HCT116 (cell line): ENCODE results near the gene TNFAIP3.

Source experiments
- CBX3 ChIP-seq: IDR thresholded peaks from 2 replicates; pipeline ENCODE4 v1.6.1; 2012; ENCODE audit warnings: low read depth
- EZH2 ChIP-seq: fragments of 200-600 bp; sonication (generic); IDR thresholded peaks from 2 replicates; pipeline ENCODE4 v1.6.1; 2017; ENCODE audit warnings: antibody characterized with exemption, mixed run types
- EZH2phosphoT487 ChIP-seq: fragments of 200-600 bp; IDR thresholded peaks from 2 replicates; pipeline ENCODE4 v1.6.1; 2018; ENCODE audit warnings: antibody characterized with exemption, borderline replicate concordance
- POLR2A ChIP-seq: IDR thresholded peaks from 2 replicates; pipeline ENCODE4 v1.7.0; 2011; ENCODE audit warnings: borderline replicate concordance; ENCODE audit not compliant: insufficient read depth, insufficient read length; ENCODE audit errors: extremely low read depth
- POLR2AphosphoS5 ChIP-seq: IDR thresholded peaks from 2 replicates; pipeline ENCODE4 v1.6.1; 2011; ENCODE audit warnings: mild to moderate bottlenecking, low read depth, low read length, moderate library complexity
- SIN3A ChIP-seq: IDR thresholded peaks from 2 replicates; pipeline ENCODE4 v1.6.1; 2012; ENCODE audit warnings: low read depth
- SRF ChIP-seq: IDR thresholded peaks from 2 replicates; pipeline ENCODE4 v1.6.1; 2012; ENCODE audit warnings: low read depth
- TCF7L2 ChIP-seq: IDR thresholded peaks from 2 replicates; pipeline ENCODE4 v1.7.0; 2011; ENCODE audit warnings: borderline replicate concordance, inconsistent platforms; ENCODE audit not compliant: insufficient read depth, insufficient read length; ENCODE audit errors: extremely low read depth
- TF ChIP-seq, protein P1 (sequence below), 3 experiments: fragments of 200-600 bp in 1 of 3; sonication (generic) in 1 of 3; IDR thresholded peaks in 2 of 3; conservative IDR thresholded peaks in 1 of 3; 2 replicates each; pipeline ENCODE4 v1.5.1; 2012 to 2017; ENCODE audit warnings: low read depth in 2 of 3, low read length in 2 of 3, antibody characterized with exemption in 1 of 3, borderline replicate concordance in 1 of 3, control low read depth in 1 of 3, mild to moderate bottlenecking in 1 of 3, mixed read lengths in 1 of 3, mixed run types in 1 of 3, moderate library complexity in 1 of 3; ENCODE audit not compliant: insufficient read depth in 1 of 3
- TF ChIP-seq, protein P2 (sequence below): IDR thresholded peaks from 2 replicates; pipeline ENCODE4 v1.6.1; 2012
- TF ChIP-seq, protein P3 (sequence below): IDR thresholded peaks from 2 replicates; pipeline ENCODE4 v1.6.1; 2011; ENCODE audit warnings: mild to moderate bottlenecking, low read length, moderate library complexity; ENCODE audit not compliant: insufficient replicate concordance; ENCODE audit errors: extremely low read depth

- TF ChIP-seq POLR2A (no peak), POLR2AphosphoS5 (no peak; the same call in 1 of the 2 replicates), SRF (no peak), EZH2phosphoT487 (no peak), EZH2 (no peak), TCF7L2 (no peak), CBX3 (peak; percentile 61), SIN3A (no peak)
- TF ChIP-seq, protein P1, sequence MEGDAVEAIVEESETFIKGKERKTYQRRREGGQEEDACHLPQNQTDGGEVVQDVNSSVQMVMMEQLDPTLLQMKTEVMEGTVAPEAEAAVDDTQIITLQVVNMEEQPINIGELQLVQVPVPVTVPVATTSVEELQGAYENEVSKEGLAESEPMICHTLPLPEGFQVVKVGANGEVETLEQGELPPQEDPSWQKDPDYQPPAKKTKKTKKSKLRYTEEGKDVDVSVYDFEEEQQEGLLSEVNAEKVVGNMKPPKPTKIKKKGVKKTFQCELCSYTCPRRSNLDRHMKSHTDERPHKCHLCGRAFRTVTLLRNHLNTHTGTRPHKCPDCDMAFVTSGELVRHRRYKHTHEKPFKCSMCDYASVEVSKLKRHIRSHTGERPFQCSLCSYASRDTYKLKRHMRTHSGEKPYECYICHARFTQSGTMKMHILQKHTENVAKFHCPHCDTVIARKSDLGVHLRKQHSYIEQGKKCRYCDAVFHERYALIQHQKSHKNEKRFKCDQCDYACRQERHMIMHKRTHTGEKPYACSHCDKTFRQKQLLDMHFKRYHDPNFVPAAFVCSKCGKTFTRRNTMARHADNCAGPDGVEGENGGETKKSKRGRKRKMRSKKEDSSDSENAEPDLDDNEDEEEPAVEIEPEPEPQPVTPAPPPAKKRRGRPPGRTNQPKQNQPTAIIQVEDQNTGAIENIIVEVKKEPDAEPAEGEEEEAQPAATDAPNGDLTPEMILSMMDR (IDR thresholded peaks at IDR 0.05 in 2 of 3, conservative IDR thresholded peaks at IDR 0.05 in 1 of 3; ENCODE audit: borderline replicate concordance in 1 of 3, insufficient read depth in 1 of 3, low read depth in 2 of 3, low read length in 2 of 3) = no peak
- TF ChIP-seq, protein P2, sequence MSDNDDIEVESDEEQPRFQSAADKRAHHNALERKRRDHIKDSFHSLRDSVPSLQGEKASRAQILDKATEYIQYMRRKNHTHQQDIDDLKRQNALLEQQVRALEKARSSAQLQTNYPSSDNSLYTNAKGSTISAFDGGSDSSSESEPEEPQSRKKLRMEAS = no peak
- TF ChIP-seq, protein P3, sequence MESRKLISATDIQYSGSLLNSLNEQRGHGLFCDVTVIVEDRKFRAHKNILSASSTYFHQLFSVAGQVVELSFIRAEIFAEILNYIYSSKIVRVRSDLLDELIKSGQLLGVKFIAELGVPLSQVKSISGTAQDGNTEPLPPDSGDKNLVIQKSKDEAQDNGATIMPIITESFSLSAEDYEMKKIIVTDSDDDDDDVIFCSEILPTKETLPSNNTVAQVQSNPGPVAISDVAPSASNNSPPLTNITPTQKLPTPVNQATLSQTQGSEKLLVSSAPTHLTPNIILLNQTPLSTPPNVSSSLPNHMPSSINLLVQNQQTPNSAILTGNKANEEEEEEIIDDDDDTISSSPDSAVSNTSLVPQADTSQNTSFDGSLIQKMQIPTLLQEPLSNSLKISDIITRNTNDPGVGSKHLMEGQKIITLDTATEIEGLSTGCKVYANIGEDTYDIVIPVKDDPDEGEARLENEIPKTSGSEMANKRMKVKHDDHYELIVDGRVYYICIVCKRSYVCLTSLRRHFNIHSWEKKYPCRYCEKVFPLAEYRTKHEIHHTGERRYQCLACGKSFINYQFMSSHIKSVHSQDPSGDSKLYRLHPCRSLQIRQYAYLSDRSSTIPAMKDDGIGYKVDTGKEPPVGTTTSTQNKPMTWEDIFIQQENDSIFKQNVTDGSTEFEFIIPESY = no peak
Measured at GRCh38 chr6:137926207-137926731, 59.2 kb downstream of the TNFAIP3 start.
